SK-N-MC (cell line): ENCODE measurements around the gene FSIP1.

Experiments used
- EZH2 ChIP-seq: fragments of 200-600 bp; sonication (generic); IDR thresholded peaks from one replicate; pipeline ENCODE4 v1.6.1; 2017; ENCODE audit warnings: antibody characterized with exemption
- POLR2AphosphoS5 ChIP-seq: IDR thresholded peaks from 2 replicates; pipeline ENCODE4 v1.6.1; 2012; ENCODE audit warnings: mild to moderate bottlenecking, low read depth, low read length, borderline replicate concordance

GRCh38 chr15:39690881-39691634 is 91.6 kb downstream of the FSIP1 start:
- TF ChIP-seq POLR2AphosphoS5 (no peak), EZH2 (no peak)
